ENCODE measurements around the gene SLC1A4. TPM values are rescaled to one million over a fixed set of nuclear protein-coding genes. Genes with fewer than 3 reads are reported as not detected.

Gene SLC1A4
- total RNA-seq, 1 experiment from 2014 or later = 27.5 TPM

- no peaks in the 10 kb centered on the region for H3K36me3 ChIP-seq
- peak overlapping the region; percentile 61 for H3K27ac ChIP-seq
- H3K4me1 ChIP-seq (replicated peaks) = peaks cover 27% of the 10 kb centered on the region
- DNase-seq (ENCODE audit: low read depth in 1 of 2, low spot score in 2 of 2) = no peak
- H3K9me3 ChIP-seq (replicated peaks) = peaks cover 12% of the 10 kb centered on the region
- H3K27me3 ChIP-seq (replicated peaks) = no peaks in the 10 kb centered on the region
- no peak overlapping the region for H3K4me3 ChIP-seq
These were observed 57.6 kb downstream of the SLC1A4 start for GRCh38 chr2:65046633-65047407.

GRCh38 chr2:65049010-65049639, 59.9 kb downstream of the SLC1A4 start:
- no peak overlapping the region for H3K4me3 ChIP-seq
- peaks cover 3% of the 10 kb centered on the region for H3K9me3 ChIP-seq (replicated peaks)
- H3K36me3 ChIP-seq = no peaks in the 10 kb centered on the region
- H3K27me3 ChIP-seq (replicated peaks) = no peaks in the 10 kb centered on the region
- peaks cover 27% of the 10 kb centered on the region for H3K4me1 ChIP-seq (replicated peaks)
- no peak for DNase-seq (ENCODE audit: low read depth in 1 of 2, low spot score in 2 of 2)
- no peak overlapping the region for H3K27ac ChIP-seq

- Histone ChIP-seq H3K27me3 (replicated peaks) (no peaks in the 10 kb centered on the region), H3K36me3 (no peaks in the 10 kb centered on the region), H3K4me1 (replicated peaks) (peaks cover 20% of the 10 kb centered on the region), H3K27ac (no peak overlapping the region), H3K9me3 (replicated peaks) (no peaks in the 10 kb centered on the region), H3K4me3 (no peak overlapping the region)
- no peak for DNase-seq (ENCODE audit: low read depth in 1 of 2, low spot score in 2 of 2)
These were observed 61.7 kb downstream of the SLC1A4 start for GRCh38 chr2:65050931-65051330.

- H3K36me3 ChIP-seq = peaks cover 4% of the 10 kb centered on the region
These were observed 64.0 kb downstream of the SLC1A4 start for GRCh38 chr2:65053199-65053598.

GRCh38 chr2:65054749-65055421, 65.7 kb downstream of the SLC1A4 start:
- Histone ChIP-seq H3K9me3 (replicated peaks) (0 out of 2 replicates have a peak, but pooled peaks cover 3% of the 10 kb centered on the region), H3K4me3 (no peak overlapping the region), H3K27ac (no peak overlapping the region), H3K27me3 (replicated peaks) (no peaks in the 10 kb centered on the region), H3K4me1 (replicated peaks) (peaks cover 16% of the 10 kb centered on the region), H3K36me3 (peaks cover 4% of the 10 kb centered on the region)
- DNase-seq (ENCODE audit: low read depth in 1 of 2, low spot score in 2 of 2) = no peak

More at GRCh38 chr2:65053199-65053598, 64.0 kb downstream of the SLC1A4 start:
- no peak for DNase-seq (ENCODE audit: low read depth in 1 of 2, low spot score in 2 of 2)
- H3K27me3 ChIP-seq (replicated peaks) = no peaks in the 10 kb centered on the region
- peaks cover 16% of the 10 kb centered on the region for H3K4me1 ChIP-seq (replicated peaks)
- no peak overlapping the region for H3K27ac ChIP-seq
- 0 out of 2 replicates have a peak, but pooled peaks cover 3% of the 10 kb centered on the region for H3K9me3 ChIP-seq (replicated peaks)
- H3K4me3 ChIP-seq = no peak overlapping the region

- peaks cover 4% of the 10 kb centered on the region for H3K36me3 ChIP-seq
- H3K27ac ChIP-seq = no peak overlapping the region
- DNase-seq (ENCODE audit: low read depth in 1 of 2, low spot score in 2 of 2) = no peak
- H3K4me1 ChIP-seq (replicated peaks) = peaks cover 16% of the 10 kb centered on the region
- 0 out of 2 replicates have a peak, but pooled peaks cover 3% of the 10 kb centered on the region for H3K9me3 ChIP-seq (replicated peaks)
- H3K4me3 ChIP-seq = peak overlapping the region; percentile 87
- no peaks in the 10 kb centered on the region for H3K27me3 ChIP-seq (replicated peaks)
These were observed 66.4 kb downstream of the SLC1A4 start for GRCh38 chr2:65055422-65056214.

- Histone ChIP-seq H3K27me3 (replicated peaks) (no peaks in the 10 kb centered on the region), H3K9me3 (replicated peaks) (0 out of 2 replicates have a peak, but pooled peaks cover 3% of the 10 kb centered on the region), H3K27ac (peak within 1 kb of the TSS; percentile 29), H3K4me1 (replicated peaks) (peaks cover 14% of the 10 kb centered on the region), H3K4me3 (peak within 1 kb of the TSS; percentile 87), H3K36me3 (peaks cover 4% of the 10 kb centered on the region)
- peak; percentile 98 to 99 for DNase-seq (ENCODE audit: low read depth in 1 of 2, low spot score in 2 of 2)
These were observed 67.2 kb downstream of the SLC1A4 start, which contains the start of gene CEP68 for GRCh38 chr2:65056215-65057053. TSS of gene CEP68 (plus strand) at chr2:65056416. CDS start at chr2:65069445, 13,029 bp downstream.

- DNase-seq (ENCODE audit: low read depth in 1 of 2, low spot score in 2 of 2) = peak in 1 of 2 experiments; percentile 31
- Histone ChIP-seq H3K27me3 (replicated peaks) (no peaks in the 10 kb centered on the region), H3K27ac (no peak overlapping the region), H3K36me3 (peaks cover 4% of the 10 kb centered on the region), H3K4me1 (replicated peaks) (peaks cover 14% of the 10 kb centered on the region), H3K4me3 (peak overlapping the region; percentile 87), H3K9me3 (replicated peaks) (0 out of 2 replicates have a peak, but pooled peaks cover 3% of the 10 kb centered on the region)
These were observed 67.8 kb downstream of the SLC1A4 start for GRCh38 chr2:65057054-65057375.

- Histone ChIP-seq H3K4me3 (peak overlapping the region; percentile 87), H3K9me3 (replicated peaks) (0 out of 2 replicates have a peak, but pooled peaks cover 3% of the 10 kb centered on the region), H3K27ac (no peak overlapping the region), H3K36me3 (peaks cover 4% of the 10 kb centered on the region), H3K4me1 (replicated peaks) (peaks cover 14% of the 10 kb centered on the region), H3K27me3 (replicated peaks) (no peaks in the 10 kb centered on the region)
- peak in 1 of 2 experiments; percentile 56 for DNase-seq (ENCODE audit: low read depth in 1 of 2, low spot score in 2 of 2)
These were observed 68.3 kb downstream of the SLC1A4 start for GRCh38 chr2:65057391-65058052.

- H3K4me1 ChIP-seq (replicated peaks) = peaks cover 16% of the 10 kb centered on the region
- H3K36me3 ChIP-seq = peaks cover 4% of the 10 kb centered on the region
- no peak overlapping the region for H3K4me3 ChIP-seq
- H3K27me3 ChIP-seq (replicated peaks) = no peaks in the 10 kb centered on the region
- H3K9me3 ChIP-seq (replicated peaks) = 0 out of 2 replicates have a peak, but pooled peaks cover 3% of the 10 kb centered on the region
- no peak overlapping the region for H3K27ac ChIP-seq
- no peak for DNase-seq (ENCODE audit: low read depth in 1 of 2, low spot score in 2 of 2)
These were observed 69.9 kb downstream of the SLC1A4 start for GRCh38 chr2:65059071-65059470.

GRCh38 chr2:65061146-65061909, 72.1 kb downstream of the SLC1A4 start:
- Histone ChIP-seq H3K4me3 (no peak overlapping the region), H3K4me1 (replicated peaks) (peaks cover 29% of the 10 kb centered on the region), H3K36me3 (peaks cover 3% of the 10 kb centered on the region), H3K9me3 (replicated peaks) (0 out of 2 replicates have a peak, but pooled peaks cover 3% of the 10 kb centered on the region), H3K27me3 (replicated peaks) (no peaks in the 10 kb centered on the region), H3K27ac (no peak overlapping the region)
- DNase-seq (ENCODE audit: low read depth in 1 of 2, low spot score in 2 of 2) = no peak
